HEK293 (cell line): ENCODE results near the gene CDC42EP1.

ENCODE experiments used
- BCL11A ChIP-seq: fragments of 450-650 bp; formaldehyde crosslinking; IDR thresholded peaks from 2 replicates; pipeline ENCODE4 v1.5.1; 2016; ENCODE audit warnings: low read depth, missing biosample characterization, missing genetic modification characterization
- GFI1B ChIP-seq: fragments of 450-650 bp; formaldehyde crosslinking; IDR thresholded peaks from 2 replicates; pipeline ENCODE4 v1.5.1; 2016; ENCODE audit warnings: missing biosample characterization, missing genetic modification characterization
- GLIS2 ChIP-seq: fragments of 450-650 bp; formaldehyde crosslinking; IDR thresholded peaks from 2 replicates; pipeline ENCODE4 v1.5.1; 2016; ENCODE audit warnings: missing biosample characterization, missing genetic modification characterization
- IKZF3 ChIP-seq: fragments of 450-650 bp; IDR thresholded peaks from 2 replicates; pipeline ENCODE4 v1.5.0; 2018; ENCODE audit warnings: missing biosample characterization, mild to moderate bottlenecking, missing genetic modification characterization, moderate library complexity
- KLF17 ChIP-seq: fragments of 450-650 bp; formaldehyde crosslinking; IDR thresholded peaks from 2 replicates; pipeline ENCODE4 v1.5.1; 2016; ENCODE audit warnings: missing biosample characterization, missing genetic modification characterization
- OSR2 ChIP-seq: fragments of 450-650 bp; formaldehyde crosslinking; IDR thresholded peaks from 2 replicates; pipeline ENCODE4 v1.5.1; 2016; ENCODE audit warnings: missing biosample characterization, missing genetic modification characterization
- PRDM10 ChIP-seq: fragments of 450-650 bp; formaldehyde crosslinking; IDR thresholded peaks from 2 replicates; pipeline ENCODE4 v1.5.1; 2016; ENCODE audit warnings: missing biosample characterization, missing genetic modification characterization
- SP2 ChIP-seq: fragments of 450-650 bp; formaldehyde crosslinking; IDR thresholded peaks from 2 replicates; pipeline ENCODE4 v1.5.1; 2016; ENCODE audit warnings: missing biosample characterization, missing genetic modification characterization
- SP7 ChIP-seq: fragments of 450-650 bp; formaldehyde crosslinking; IDR thresholded peaks from 2 replicates; pipeline ENCODE4 v1.5.1; 2016; ENCODE audit warnings: missing biosample characterization, missing genetic modification characterization
- ZBTB20 ChIP-seq: fragments of 450-650 bp; formaldehyde crosslinking; IDR thresholded peaks from 2 replicates; pipeline ENCODE4 v1.5.1; 2016; ENCODE audit warnings: missing biosample characterization, missing genetic modification characterization
- ZNF148 ChIP-seq: fragments of 450-650 bp; formaldehyde crosslinking; IDR thresholded peaks from 2 replicates; pipeline ENCODE4 v1.5.0; 2017; ENCODE audit warnings: missing biosample characterization, missing genetic modification characterization, borderline replicate concordance
- ZNF157 ChIP-seq: fragments of 450-650 bp; formaldehyde crosslinking; IDR thresholded peaks from 2 replicates; pipeline ENCODE4 v1.5.1; 2016; ENCODE audit warnings: missing biosample characterization, missing genetic modification characterization
- ZNF175 ChIP-seq: fragments of 450-650 bp; formaldehyde crosslinking; IDR thresholded peaks from 2 replicates; pipeline ENCODE4 v1.5.1; 2016; ENCODE audit warnings: missing biosample characterization, missing genetic modification characterization
- ZNF19 ChIP-seq: fragments of 450-650 bp; formaldehyde crosslinking; IDR thresholded peaks from 2 replicates; pipeline ENCODE4; 2016; ENCODE audit warnings: missing biosample characterization, missing genetic modification characterization, low read depth
- ZNF266 ChIP-seq: fragments of 450-650 bp; formaldehyde crosslinking; IDR thresholded peaks from 2 replicates; pipeline ENCODE4 v1.5.1; 2016; ENCODE audit warnings: missing biosample characterization, missing genetic modification characterization, low read depth
- ZNF280C ChIP-seq: fragments of 450-650 bp; formaldehyde crosslinking; IDR thresholded peaks from 2 replicates; pipeline ENCODE4 v1.5.1; 2016; ENCODE audit warnings: missing biosample characterization, missing genetic modification characterization
- ZNF362 ChIP-seq: fragments of 450-650 bp; formaldehyde crosslinking; IDR thresholded peaks from 2 replicates; pipeline ENCODE4 v1.5.1; 2016; ENCODE audit warnings: missing biosample characterization, missing genetic modification characterization
- ZNF394 ChIP-seq: fragments of 450-650 bp; formaldehyde crosslinking; IDR thresholded peaks from 2 replicates; pipeline ENCODE4 v1.5.1; 2016; ENCODE audit warnings: missing biosample characterization, missing genetic modification characterization, mild to moderate bottlenecking, moderate library complexity, borderline replicate concordance
- ZNF449 ChIP-seq: fragments of 450-650 bp; formaldehyde crosslinking; IDR thresholded peaks from 2 replicates; pipeline ENCODE4 v1.5.1; 2017; ENCODE audit warnings: missing biosample characterization, mild to moderate bottlenecking, missing genetic modification characterization, moderate library complexity
- ZNF48 ChIP-seq: fragments of 450-650 bp; formaldehyde crosslinking; IDR thresholded peaks from 2 replicates; pipeline ENCODE4 v1.5.1; 2016; ENCODE audit warnings: missing biosample characterization, missing genetic modification characterization
- ZNF530 ChIP-seq: fragments of 450-650 bp; formaldehyde crosslinking; IDR thresholded peaks from 2 replicates; pipeline ENCODE4 v1.5.1; 2016; ENCODE audit warnings: low read depth, missing biosample characterization, missing genetic modification characterization
- ZNF571 ChIP-seq: fragments of 450-650 bp; formaldehyde crosslinking; IDR thresholded peaks from 2 replicates; pipeline ENCODE4 v1.5.0; 2017; ENCODE audit warnings: missing biosample characterization, missing genetic modification characterization
- ZNF580 ChIP-seq: fragments of 450-650 bp; formaldehyde crosslinking; IDR thresholded peaks from 2 replicates; pipeline ENCODE4 v1.5.1; 2016; ENCODE audit warnings: missing biosample characterization, missing genetic modification characterization
- ZNF585B ChIP-seq: fragments of 450-650 bp; formaldehyde crosslinking; IDR thresholded peaks from 2 replicates; pipeline ENCODE4 v1.5.1; 2016; ENCODE audit warnings: missing biosample characterization, missing genetic modification characterization
- ZNF600 ChIP-seq: fragments of 450-650 bp; formaldehyde crosslinking; IDR thresholded peaks from 2 replicates; pipeline ENCODE4 v1.5.1; 2016; ENCODE audit warnings: missing biosample characterization, missing genetic modification characterization
- ZNF777 ChIP-seq: fragments of 450-650 bp; formaldehyde crosslinking; IDR thresholded peaks from 2 replicates; pipeline ENCODE4 v1.5.1; 2017; ENCODE audit warnings: missing biosample characterization, missing genetic modification characterization, borderline replicate concordance

CDC42EP1 gene

GRCh38 chr22:37519268-37520195, 40.7 kb upstream of the CDC42EP1 start, which contains the start of gene CARD10 (continued):
- TF ChIP-seq ZNF280C (tag by site-specific recombination) (no peak), ZNF777 (tag by site-specific recombination) (no peak), ZNF530 (tag by site-specific recombination) (no peak), ZNF571 (tag by site-specific recombination) (no peak), ZNF48 (no peak), ZNF362 (tag by site-specific recombination) (no peak), BCL11A (no peak), ZNF175 (tag by site-specific recombination) (no peak), PRDM10 (no peak), IKZF3 (tag by site-specific recombination) (peak; percentile 52; the same call in 1 of the 2 replicates), KLF17 (tag by site-specific recombination) (peak; percentile 30; the same call in 1 of the 2 replicates), GFI1B (no peak), ZNF600 (tag by site-specific recombination) (no peak; the same call in 1 of the 2 replicates), ZNF585B (tag by site-specific recombination) (no peak), ZBTB20 (tag by site-specific recombination) (peak; percentile 61; the same call in 1 of the 2 replicates), SP2 (peak; percentile 21; the same call in 1 of the 2 replicates), ZNF148 (tag by site-specific recombination) (no peak), OSR2 (tag by site-specific recombination) (no peak), ZNF157 (no peak), ZNF580 (tag by site-specific recombination) (no peak), SP7 (tag by site-specific recombination) (peak; percentile 51; the same call in 1 of the 2 replicates), ZNF394 (tag by site-specific recombination) (no peak), GLIS2 (tag by site-specific recombination) (peak; percentile 82), ZNF266 (tag by site-specific recombination) (no peak), ZNF19 (tag by site-specific recombination) (no peak), ZNF449 (0 out of 2 replicates have a peak, but pooled peaks have one; percentile 23)
